H1 (cell line): ENCODE results near the gene OR56A1.

Source experiments
- CTCF ChIP-seq, 3 experiments: IDR thresholded peaks; 1 replicate in 2 of 3; 2 replicates in 1 of 3; pipeline versions ENCODE4 v1.5.1 to v1.6.1; 2011; ENCODE audit warnings: low read length in 3 of 3, mild to moderate bottlenecking in 3 of 3, inconsistent platforms in 2 of 3, low read depth in 1 of 3, moderate library complexity in 1 of 3; ENCODE audit not compliant: insufficient read depth in 1 of 3; ENCODE audit errors: control extremely low read depth in 1 of 3
- HDAC2 ChIP-seq, 2 experiments: fragments of 300-600 bp in 1 of 2; sonication (generic) in 1 of 2; IDR thresholded peaks; 2 replicates each; pipeline ENCODE4 v1.6.1; 2011 to 2012; ENCODE audit warnings: low read depth in 2 of 2, low read length in 2 of 2, mild to moderate bottlenecking in 2 of 2, moderate library complexity in 2 of 2, borderline replicate concordance in 1 of 2, inconsistent platforms in 1 of 2
- MAFK ChIP-seq: IDR thresholded peaks from 2 replicates; pipeline ENCODE4 v1.6.1; 2012; ENCODE audit warnings: low read depth, mild to moderate bottlenecking, improper control_type of control experiment, low read length
- TCF12 ChIP-seq: IDR thresholded peaks from 2 replicates; pipeline ENCODE4 v1.6.1; 2011; ENCODE audit warnings: low read depth, mild to moderate bottlenecking, low read length
- TEAD4 ChIP-seq: IDR thresholded peaks from 2 replicates; pipeline ENCODE4 v1.6.1; 2012; ENCODE audit warnings: low read depth, low read length, inconsistent platforms, mixed read lengths

- TF ChIP-seq CTCF (IDR thresholded peaks at IDR 0.05; ENCODE audit: control extremely low read depth in 1 of 3, insufficient read depth in 1 of 3, low read depth in 1 of 3, low read length in 3 of 3) (no peak), MAFK (no peak), TCF12 (no peak), HDAC2 (IDR thresholded peaks at IDR 0.05; ENCODE audit: borderline replicate concordance in 1 of 2, low read depth in 2 of 2, low read length in 2 of 2) (no peak), TEAD4 (no peak)
These were observed 17.5 kb downstream of the OR56A1 start for GRCh38 chr11:6013042-6013441.
